CD4-positive, alpha-beta T cell (primary cell): ENCODE data around the gene PLIN4. TPM values are rescaled to one million over a fixed set of nuclear protein-coding genes. Genes with fewer than 3 reads are reported as not detected.
"Not testable (repeated sequence)": the region's sequence is repeated elsewhere in the genome, so short reads cannot be mapped to it uniquely, and the experiment has no call there.

Experiments
- ATAC-seq: fragments of 200-7000 bp; cut with Tn5 transposase; one replicate; pipeline ENCODE4 v1.10.0; 2022; ENCODE audit warnings: mild to moderate bottlenecking; ENCODE audit not compliant: poor library complexity
- CTCF ChIA-PET: fragments of 350-600 bp; sonication (Branson Sonifier 250); formaldehyde crosslinking; loops from one replicate; lab custom pipeline; 2021; ENCODE audit warnings: antibody characterized with exemption, inconsistent platforms; lab: Charles Lee
- POLR2A ChIA-PET: fragments of 350-600 bp; sonication (Branson Sonifier 250); formaldehyde crosslinking; loops from one replicate; lab custom pipeline; 2021; ENCODE audit warnings: antibody characterized with exemption, inconsistent platforms; lab: Charles Lee
- DNase-seq, 14 experiments: peaks; one replicate each; pipeline ENCODE4 v3.0.0-alpha.2; 2013 to 2020; ENCODE audit warnings: mixed read lengths in 2 of 14
- H3K27ac ChIP-seq, 2 donors: one replicate each; pipeline versions ENCODE4 v1.5.1 to v1.7.0; 2013; ENCODE audit warnings: low read length in 2 of 2, low read depth in 1 of 2, mild to moderate bottlenecking in 1 of 2
- H3K27me3 ChIP-seq, 2 experiments: 1 replicate in 1 of 2; 2 replicates in 1 of 2; pipeline versions ENCODE4 v1.6.1 to v1.7.0; 2013; ENCODE audit warnings: low read length in 2 of 2, control low read depth in 1 of 2, mild to moderate bottlenecking in 1 of 2, moderate library complexity in 1 of 2; ENCODE audit not compliant: insufficient read depth in 2 of 2, control insufficient read depth in 1 of 2
- H3K36me3 ChIP-seq: one replicate; pipeline ENCODE4 v1.6.1; 2013; ENCODE audit warnings: low read length, control low read depth; ENCODE audit not compliant: insufficient read depth
- H3K4me1 ChIP-seq: one replicate; pipeline ENCODE4 v1.6.1; 2013; ENCODE audit warnings: low read length, control low read depth; ENCODE audit not compliant: insufficient read depth
- H3K4me3 ChIP-seq: one replicate; pipeline ENCODE4 v1.5.1; 2013; ENCODE audit warnings: mild to moderate bottlenecking, low read length, moderate library complexity
- H3K9me3 ChIP-seq, 2 experiments: 1 replicate in 1 of 2; 2 replicates in 1 of 2; pipeline versions ENCODE4 v1.6.1 to v1.7.0; 2013; ENCODE audit warnings: low read length in 2 of 2, mild to moderate bottlenecking in 2 of 2, control low read depth in 1 of 2, moderate library complexity in 1 of 2; ENCODE audit not compliant: control insufficient read depth in 1 of 2, insufficient read depth in 1 of 2
- H3K27ac Mint-ChIP-seq: one replicate; pipeline ENCODE4 v1.8.0; 2020; ENCODE audit warnings: mixed read lengths
- H3K27me3 Mint-ChIP-seq: one replicate; pipeline ENCODE4 v1.8.0; 2021; ENCODE audit warnings: mixed read lengths
- H3K36me3 Mint-ChIP-seq: one replicate; pipeline ENCODE4 v1.8.0; 2021; ENCODE audit warnings: low read depth, mixed read lengths
- H3K4me1 Mint-ChIP-seq: one replicate; pipeline ENCODE4 v1.8.0; 2021; ENCODE audit warnings: low read depth, mixed read lengths
- H3K4me3 Mint-ChIP-seq: one replicate; pipeline ENCODE4 v1.8.0; 2020; ENCODE audit warnings: mild to moderate bottlenecking, mixed read lengths
- H3K9me3 Mint-ChIP-seq: one replicate; pipeline ENCODE4 v1.8.0; 2020; ENCODE audit warnings: mixed read lengths
- CTCF ChIP-seq: fragments of 200-600 bp; IDR thresholded peaks from one replicate; pipeline ENCODE4 v1.8.0; 2022; ENCODE audit warnings: antibody characterized with exemption, mild to moderate bottlenecking
- intact Hi-C, 2 experiments: fragments of 100-400 bp; cut with DNase I in 1 of 2; cut with micrococcal nuclease in 1 of 2; formaldehyde crosslinking; loops; one replicate each; pipeline versions ENCODE4 v1.15.1 to v1.9.0; 2023 to 2025; cut with DNase I, micrococcal nuclease
- total RNA-seq, 174 experiments: library from RNA in 2 of 174; stranded (reverse) in 2 of 174; gene quantifications; one replicate each; pipeline ENCODE4 v1.2.3 and lab custom pipeline; 2021 to 2026

The PLIN4 gene
- total RNA-seq, 2 experiments from 2014 or later = not detected

GRCh38 chr19:4542896-4543841 is 24.9 kb upstream of the PLIN4 start:
- DNase-seq = peak in 2 of 14 experiments; percentile 46 to 63
- TF ChIP-seq CTCF = no peak
- H3K4me1 Mint-ChIP-seq = no peaks in the 10 kb centered on the region
- H3K4me1 ChIP-seq = peaks cover 7% of the 10 kb centered on the region
- no peak overlapping the region for H3K27ac ChIP-seq
- H3K36me3 ChIP-seq = no peaks in the 10 kb centered on the region
- H3K27me3 Mint-ChIP-seq = peaks cover 26% of the 10 kb centered on the region
- ChIA-PET CTCF (no interaction called here), POLR2A (no interaction called here)
- peaks cover 0 to 25% of the 10 kb centered on the region in 2 experiments for H3K9me3 ChIP-seq
- no peaks in the 10 kb centered on the region for H3K36me3 Mint-ChIP-seq
- ATAC-seq = no peak
- peaks cover 7 to 9% of the 10 kb centered on the region in 2 experiments for H3K27me3 ChIP-seq
- no peak overlapping the region for H3K4me3 ChIP-seq
- intact Hi-C loops = no loop called here
- no peaks in the 10 kb centered on the region for H3K9me3 Mint-ChIP-seq
- H3K4me3 Mint-ChIP-seq = no peak overlapping the region
- no peak overlapping the region for H3K27ac Mint-ChIP-seq

- CTCF ChIA-PET, H3K36me3 Mint-ChIP-seq, H3K27ac Mint-ChIP-seq, H3K4me3 Mint-ChIP-seq, H3K4me1 ChIP-seq, DNase-seq, POLR2A ChIA-PET, intact Hi-C loops, H3K36me3 ChIP-seq, H3K4me1 Mint-ChIP-seq, ATAC-seq, H3K4me3 ChIP-seq, H3K9me3 Mint-ChIP-seq, H3K27ac ChIP-seq: not testable (repeated sequence)
- H3K9me3 ChIP-seq = peaks cover 0 to 30% of the 10 kb centered on the region in 2 experiments
- peaks cover 26% of the 10 kb centered on the region for H3K27me3 Mint-ChIP-seq
- H3K27me3 ChIP-seq = peaks cover 12 to 14% of the 10 kb centered on the region in 2 experiments
Measured at GRCh38 chr19:4541806-4542145, 23.5 kb upstream of the PLIN4 start.

GRCh38 chr19:4541114-4541805 is 23.0 kb upstream of the PLIN4 start:
- CTCF ChIA-PET = no interaction called here
- peak in 2 of 14 experiments; percentile 36 to 57 for DNase-seq

More at GRCh38 chr19:4541114-4541805, 23.0 kb upstream of the PLIN4 start:
- no peak overlapping the region for H3K4me3 Mint-ChIP-seq
- TF ChIP-seq CTCF = no peak
- peaks cover 26% of the 10 kb centered on the region for H3K27me3 Mint-ChIP-seq
- Histone ChIP-seq H3K9me3 (peaks cover 0 to 30% of the 10 kb centered on the region in 2 experiments), H3K36me3 (no peaks in the 10 kb centered on the region), H3K4me1 (peaks cover 7% of the 10 kb centered on the region), H3K27ac (no peak overlapping the region), H3K27me3 (peaks cover 15 to 19% of the 10 kb centered on the region in 2 experiments), H3K4me3 (no peak overlapping the region)
- POLR2A ChIA-PET = no interaction called here
- intact Hi-C loops = no loop called here
- no peaks in the 10 kb centered on the region for H3K36me3 Mint-ChIP-seq
- no peaks in the 10 kb centered on the region for H3K4me1 Mint-ChIP-seq
- H3K9me3 Mint-ChIP-seq = no peaks in the 10 kb centered on the region
- H3K27ac Mint-ChIP-seq = no peak overlapping the region
- ATAC-seq = no peak
